Measurements from ENCODE around the gene SMG1. TPM values are rescaled to one million over a fixed set of nuclear protein-coding genes. Genes with fewer than 3 reads are reported as not detected.
A peak's percentile ranks its signal among the peaks of the same experiment; 100 is the strongest.

The SMG1 gene
- total RNA-seq, 1 experiment from 2014 or later, result 18.3 TPM

GRCh38 chr16:18804540-18804939, 121.7 kb downstream of the SMG1 start:
- DNase-seq, result no peak
- Histone ChIP-seq H3K27me3 (ENCODE audit: control insufficient read depth, insufficient read depth, low read length) (no peaks in the 10 kb centered on the region), H3K4me3 (ENCODE audit: insufficient read depth, low read depth, low read length) (no peak overlapping the region), H3K36me3 (replicated peaks; ENCODE audit: control insufficient read depth, insufficient read depth, low read length) (peaks cover 10% of the 10 kb centered on the region)

- no peak for DNase-seq
- H3K27me3 ChIP-seq (ENCODE audit: control insufficient read depth, insufficient read depth, low read length), result no peaks in the 10 kb centered on the region
- no peak overlapping the region for H3K4me3 ChIP-seq (ENCODE audit: insufficient read depth, low read depth, low read length)
- H3K36me3 ChIP-seq (replicated peaks; ENCODE audit: control insufficient read depth, insufficient read depth, low read length), result peaks cover 3% of the 10 kb centered on the region; the same call in 1 of the 2 replicates
Observed at GRCh38 chr16:18803569-18804462, 122.4 kb downstream of the SMG1 start.

GRCh38 chr16:18802767-18803343, 123.4 kb downstream of the SMG1 start:
- peaks cover 2% of the 10 kb centered on the region for H3K36me3 ChIP-seq (replicated peaks; ENCODE audit: control insufficient read depth, insufficient read depth, low read length)
- no peak overlapping the region for H3K4me3 ChIP-seq (ENCODE audit: insufficient read depth, low read depth, low read length)
- DNase-seq, result no peak

GRCh38 chr16:18801145-18801972, 124.8 kb downstream of the SMG1 start, which contains the start of gene ARL6IP1:
TSS of gene ARL6IP1 (minus strand) at chr16:18801549. CDS start at chr16:18801466, 83 bp downstream.
- Histone ChIP-seq H3K36me3 (replicated peaks; ENCODE audit: control insufficient read depth, insufficient read depth, low read length) (peaks cover 7% of the 10 kb centered on the region), H3K4me3 (ENCODE audit: insufficient read depth, low read depth, low read length) (peak within 1 kb of the TSS; percentile 99), H3K27me3 (ENCODE audit: control insufficient read depth, insufficient read depth, low read length) (no peaks in the 10 kb centered on the region)
- DNase-seq, result peak; percentile 98

More at GRCh38 chr16:18802767-18803343, 123.4 kb downstream of the SMG1 start:
- no peaks in the 10 kb centered on the region for H3K27me3 ChIP-seq (ENCODE audit: control insufficient read depth, insufficient read depth, low read length)

- DNase-seq, result peak; percentile 55
- H3K36me3 ChIP-seq (replicated peaks; ENCODE audit: control insufficient read depth, insufficient read depth, low read length), result peaks cover 7% of the 10 kb centered on the region
Observed at GRCh38 chr16:18800775-18801144, 125.4 kb downstream of the SMG1 start.

GRCh38 chr16:18800293-18800692, 125.9 kb downstream of the SMG1 start:
- DNase-seq, result no peak

More at GRCh38 chr16:18800775-18801144, 125.4 kb downstream of the SMG1 start:
- Histone ChIP-seq H3K27me3 (ENCODE audit: control insufficient read depth, insufficient read depth, low read length) (no peaks in the 10 kb centered on the region), H3K4me3 (ENCODE audit: insufficient read depth, low read depth, low read length) (peak overlapping the region; percentile 99)

GRCh38 chr16:18799500-18799899, 126.7 kb downstream of the SMG1 start:
- no peak for DNase-seq
- H3K36me3 ChIP-seq (replicated peaks; ENCODE audit: control insufficient read depth, insufficient read depth, low read length), result peaks cover 14% of the 10 kb centered on the region
- peak overlapping the region; percentile 99 for H3K4me3 ChIP-seq (ENCODE audit: insufficient read depth, low read depth, low read length)
- H3K27me3 ChIP-seq (ENCODE audit: control insufficient read depth, insufficient read depth, low read length), result no peaks in the 10 kb centered on the region

More at GRCh38 chr16:18800293-18800692, 125.9 kb downstream of the SMG1 start:
- no peaks in the 10 kb centered on the region for H3K27me3 ChIP-seq (ENCODE audit: control insufficient read depth, insufficient read depth, low read length)
- H3K36me3 ChIP-seq (replicated peaks; ENCODE audit: control insufficient read depth, insufficient read depth, low read length), result peaks cover 10% of the 10 kb centered on the region
- H3K4me3 ChIP-seq (ENCODE audit: insufficient read depth, low read depth, low read length), result peak overlapping the region; percentile 99

- no peak for DNase-seq
- no peaks in the 10 kb centered on the region for H3K27me3 ChIP-seq (ENCODE audit: control insufficient read depth, insufficient read depth, low read length)
- H3K4me3 ChIP-seq (ENCODE audit: insufficient read depth, low read depth, low read length), result no peak overlapping the region
- H3K36me3 ChIP-seq (replicated peaks; ENCODE audit: control insufficient read depth, insufficient read depth, low read length), result peaks cover 18% of the 10 kb centered on the region
Observed at GRCh38 chr16:18797746-18798145, 128.5 kb downstream of the SMG1 start.

- DNase-seq, result no peak
- Histone ChIP-seq H3K4me3 (ENCODE audit: insufficient read depth, low read depth, low read length) (no peak overlapping the region), H3K36me3 (replicated peaks; ENCODE audit: control insufficient read depth, insufficient read depth, low read length) (peaks cover 23% of the 10 kb centered on the region), H3K27me3 (ENCODE audit: control insufficient read depth, insufficient read depth, low read length) (no peaks in the 10 kb centered on the region)
Observed at GRCh38 chr16:18796377-18796776, 129.8 kb downstream of the SMG1 start.

- no peaks in the 10 kb centered on the region for H3K27me3 ChIP-seq (ENCODE audit: control insufficient read depth, insufficient read depth, low read length)
- no peak for DNase-seq
- peaks cover 36% of the 10 kb centered on the region for H3K36me3 ChIP-seq (replicated peaks; ENCODE audit: control insufficient read depth, insufficient read depth, low read length)
- no peak overlapping the region for H3K4me3 ChIP-seq (ENCODE audit: insufficient read depth, low read depth, low read length)
Observed at GRCh38 chr16:18792836-18793433, 133.3 kb downstream of the SMG1 start.

GRCh38 chr16:18789850-18790706, 136.1 kb downstream of the SMG1 start, which contains the start of gene RPS15A:
TSS of gene RPS15A (minus strand) at chr16:18790334. CDS start at chr16:18789113, 1,221 bp downstream.
- Histone ChIP-seq H3K27me3 (ENCODE audit: control insufficient read depth, insufficient read depth, low read length) (no peaks in the 10 kb centered on the region), H3K4me3 (ENCODE audit: insufficient read depth, low read depth, low read length) (peak within 1 kb of the TSS; percentile 98), H3K36me3 (replicated peaks; ENCODE audit: control insufficient read depth, insufficient read depth, low read length) (peaks cover 42% of the 10 kb centered on the region)
- peak; percentile 96 for DNase-seq

GRCh38 chr16:18789515-18789849, 136.7 kb downstream of the SMG1 start:
- no peaks in the 10 kb centered on the region for H3K27me3 ChIP-seq (ENCODE audit: control insufficient read depth, insufficient read depth, low read length)
- H3K4me3 ChIP-seq (ENCODE audit: insufficient read depth, low read depth, low read length), result peak overlapping the region; percentile 98
- peaks cover 45% of the 10 kb centered on the region for H3K36me3 ChIP-seq (replicated peaks; ENCODE audit: control insufficient read depth, insufficient read depth, low read length)
- no peak for DNase-seq

- Histone ChIP-seq H3K4me3 (ENCODE audit: insufficient read depth, low read depth, low read length) (peak overlapping the region; percentile 98), H3K27me3 (ENCODE audit: control insufficient read depth, insufficient read depth, low read length) (no peaks in the 10 kb centered on the region), H3K36me3 (replicated peaks; ENCODE audit: control insufficient read depth, insufficient read depth, low read length) (peaks cover 46% of the 10 kb centered on the region)
- DNase-seq, result no peak
Observed at GRCh38 chr16:18788828-18789514, 137.2 kb downstream of the SMG1 start.
